Keratinocyte (primary cell): ENCODE measurements around the gene PRLH.

ENCODE experiments used
- CTCF ChIP-seq, 3 experiments: IDR thresholded peaks in 1 of 3; conservative IDR thresholded peaks in 1 of 3; optimal IDR thresholded peaks in 1 of 3; 2 replicates in 2 of 3; 3 replicates in 1 of 3; pipeline versions ENCODE3 to v1.5.1; 2011; ENCODE audit warnings: low read length in 3 of 3, mild to moderate bottlenecking in 3 of 3, moderate library complexity in 2 of 3, control low read depth in 1 of 3, inconsistent platforms in 1 of 3; ENCODE audit not compliant: insufficient read depth in 2 of 3; ENCODE audit errors: extremely low read depth in 1 of 3
- EZH2 ChIP-seq: IDR thresholded peaks from one replicate; pipeline ENCODE4 v1.6.1; 2012; ENCODE audit warnings: inconsistent platforms, mild to moderate bottlenecking, low read length, moderate library complexity

GRCh38 chr2:237616373-237616733 lies 50.0 kb downstream of the PRLH start:
- TF ChIP-seq CTCF (optimal IDR thresholded peaks at IDR 0.05 in 1 of 3, IDR thresholded peaks at IDR 0.05 in 1 of 3, conservative IDR thresholded peaks at IDR 0.05 in 1 of 3; ENCODE audit: extremely low read depth in 1 of 3, insufficient read depth in 2 of 3, low read length in 3 of 3) (no peak), EZH2 (no peak)
